Epithelial cell of esophagus (primary cell): ENCODE measurements around the gene OR2A5.

ENCODE experiments used
- DNase-seq: peaks from one replicate; pipeline ENCODE4 v3.0.0; 2010; ENCODE audit warnings: low read depth
- H3K4me3 ChIP-seq: 2 replicates; pipeline ENCODE4 v1.5.1; 2011; ENCODE audit warnings: mild to moderate bottlenecking, low read length, control low read depth
- TF ChIP-seq, protein P1 (sequence below): IDR thresholded peaks from 2 replicates; pipeline ENCODE4 v1.5.1; 2011; ENCODE audit warnings: low read depth, mild to moderate bottlenecking, low read length, control low read depth, inconsistent platforms; ENCODE audit not compliant: insufficient read depth; ENCODE audit errors: missing control alignments

The OR2A5 gene

DNA sequence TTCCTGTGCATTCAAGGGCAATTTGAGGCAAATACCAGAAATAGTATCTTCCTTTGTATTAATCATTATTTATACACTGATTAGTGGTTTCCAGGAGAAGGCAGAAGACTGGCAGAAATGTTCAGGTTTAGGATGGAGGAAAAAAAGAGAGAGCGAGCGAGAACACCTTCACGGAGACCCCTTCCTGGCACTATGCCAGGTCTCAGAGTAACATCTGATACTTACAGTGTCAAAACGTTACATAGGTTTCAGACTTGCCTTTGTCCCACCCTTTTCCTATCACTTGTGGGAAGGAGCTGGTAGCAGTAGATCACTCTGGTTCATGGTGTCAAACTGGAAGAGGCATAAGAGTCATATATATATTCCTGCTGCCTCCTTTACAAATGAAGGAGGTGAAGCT, 38.0 kb downstream of the OR2A5 start:
- no peak for DNase-seq
- TF ChIP-seq, protein P1, sequence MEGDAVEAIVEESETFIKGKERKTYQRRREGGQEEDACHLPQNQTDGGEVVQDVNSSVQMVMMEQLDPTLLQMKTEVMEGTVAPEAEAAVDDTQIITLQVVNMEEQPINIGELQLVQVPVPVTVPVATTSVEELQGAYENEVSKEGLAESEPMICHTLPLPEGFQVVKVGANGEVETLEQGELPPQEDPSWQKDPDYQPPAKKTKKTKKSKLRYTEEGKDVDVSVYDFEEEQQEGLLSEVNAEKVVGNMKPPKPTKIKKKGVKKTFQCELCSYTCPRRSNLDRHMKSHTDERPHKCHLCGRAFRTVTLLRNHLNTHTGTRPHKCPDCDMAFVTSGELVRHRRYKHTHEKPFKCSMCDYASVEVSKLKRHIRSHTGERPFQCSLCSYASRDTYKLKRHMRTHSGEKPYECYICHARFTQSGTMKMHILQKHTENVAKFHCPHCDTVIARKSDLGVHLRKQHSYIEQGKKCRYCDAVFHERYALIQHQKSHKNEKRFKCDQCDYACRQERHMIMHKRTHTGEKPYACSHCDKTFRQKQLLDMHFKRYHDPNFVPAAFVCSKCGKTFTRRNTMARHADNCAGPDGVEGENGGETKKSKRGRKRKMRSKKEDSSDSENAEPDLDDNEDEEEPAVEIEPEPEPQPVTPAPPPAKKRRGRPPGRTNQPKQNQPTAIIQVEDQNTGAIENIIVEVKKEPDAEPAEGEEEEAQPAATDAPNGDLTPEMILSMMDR: no peak
- no peak overlapping the region for H3K4me3 ChIP-seq

DNA sequence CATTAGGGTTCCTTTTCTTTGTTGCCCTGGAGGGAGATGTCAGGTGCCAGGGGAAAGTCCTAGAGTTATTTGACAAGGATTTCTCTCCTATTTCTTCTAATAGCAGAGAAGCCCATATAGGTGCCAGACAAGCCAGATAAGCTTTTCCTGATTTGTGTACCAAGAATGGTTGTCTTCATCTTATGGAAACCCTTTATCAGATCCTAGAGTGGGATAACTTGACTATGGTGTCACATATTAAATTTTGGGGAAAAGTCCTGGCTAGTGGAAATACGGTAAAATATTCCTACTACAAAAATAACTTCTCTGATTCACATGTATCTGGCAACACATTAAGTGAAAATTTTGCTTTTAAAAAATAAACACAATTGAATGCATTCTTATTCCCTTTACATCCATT, 38.5 kb downstream of the OR2A5 start:
- TF ChIP-seq, protein P1: no peak
- DNase-seq: no peak
- no peak overlapping the region for H3K4me3 ChIP-seq

DNA sequence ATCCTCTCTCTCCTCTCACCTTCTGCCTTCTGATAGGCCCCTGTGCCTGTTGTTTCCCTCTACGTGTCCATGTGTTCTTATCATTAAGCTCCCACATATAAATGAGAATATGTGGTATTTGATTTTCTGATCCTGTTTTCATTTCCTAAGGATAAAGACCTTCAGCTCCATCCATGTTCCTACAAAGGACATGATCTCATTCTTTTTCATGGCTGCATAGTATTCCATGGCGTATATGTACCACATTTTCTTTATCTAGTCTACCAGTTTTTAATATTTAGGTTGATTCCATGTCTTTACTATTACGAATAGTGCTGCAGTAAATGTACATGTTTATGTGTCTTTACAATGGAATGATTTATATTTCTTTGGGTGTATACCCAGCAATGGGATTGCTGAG, 41.9 kb downstream of the OR2A5 start:
- H3K4me3 ChIP-seq: no peak overlapping the region
- TF ChIP-seq, protein P1: no peak
- DNase-seq: no peak

DNA sequence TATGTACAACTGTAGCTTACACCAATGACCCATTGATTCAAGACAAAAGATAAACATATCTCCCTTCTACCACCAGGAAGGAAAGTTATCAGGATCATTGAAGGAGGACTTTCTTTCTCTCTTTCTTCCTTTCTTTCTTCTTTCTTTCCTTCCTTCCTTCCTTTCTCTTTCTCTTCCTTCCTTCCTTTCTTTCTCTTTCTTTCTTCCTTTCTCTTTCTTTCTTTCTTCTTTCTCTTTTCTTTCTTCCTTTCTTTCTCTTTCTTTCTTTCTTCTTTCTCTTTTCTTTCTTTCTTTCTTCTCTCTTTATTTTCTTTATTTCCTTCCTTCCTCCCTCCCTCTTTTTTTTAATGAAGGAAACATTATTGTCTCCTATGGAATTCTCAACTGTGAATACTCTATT, 50.0 kb downstream of the OR2A5 start:
- H3K4me3 ChIP-seq: no peak overlapping the region
- no peak for DNase-seq
- TF ChIP-seq, protein P1: no peak

DNA sequence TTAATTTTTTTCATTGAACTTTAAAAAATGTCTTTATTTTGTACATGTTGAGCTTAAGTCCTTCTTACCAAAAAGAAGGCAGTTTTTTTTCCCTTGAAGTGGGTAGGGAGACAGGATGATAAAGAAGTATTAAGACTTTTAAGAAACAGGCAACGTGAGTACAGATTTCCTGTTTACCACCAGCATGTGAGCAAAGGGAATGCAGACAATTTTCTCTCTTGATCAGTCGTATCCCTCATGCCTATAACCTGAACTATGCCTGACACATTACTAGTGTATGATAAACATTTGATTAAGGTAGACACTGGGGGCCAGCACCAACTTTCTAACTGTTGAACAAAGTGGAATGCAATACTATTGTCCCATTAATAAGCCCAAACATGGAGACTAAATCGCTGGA, 51.9 kb downstream of the OR2A5 start:
- no peak for DNase-seq
- TF ChIP-seq, protein P1: no peak
- H3K4me3 ChIP-seq: no peak overlapping the region

DNA sequence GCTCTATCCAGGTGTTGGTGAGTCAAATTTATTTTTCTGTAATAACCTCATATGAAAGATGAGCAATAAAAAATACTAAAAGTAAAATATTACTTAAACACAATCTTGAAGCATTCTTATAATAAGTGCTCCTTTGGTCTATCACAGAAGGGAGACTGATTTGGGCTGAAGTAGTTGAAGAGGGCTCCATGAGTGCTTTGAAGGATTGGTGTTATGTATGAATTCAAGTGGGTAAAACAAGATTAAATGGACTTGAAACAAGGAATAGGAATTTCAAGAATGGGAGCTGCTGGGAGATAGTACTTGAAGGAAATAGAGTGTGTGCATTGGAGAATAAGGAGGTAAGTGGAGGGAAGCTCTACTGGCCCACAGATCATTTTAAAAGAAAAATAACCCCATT, 53.3 kb downstream of the OR2A5 start:
- DNase-seq: no peak
- TF ChIP-seq, protein P1: no peak
- no peak overlapping the region for H3K4me3 ChIP-seq

DNA sequence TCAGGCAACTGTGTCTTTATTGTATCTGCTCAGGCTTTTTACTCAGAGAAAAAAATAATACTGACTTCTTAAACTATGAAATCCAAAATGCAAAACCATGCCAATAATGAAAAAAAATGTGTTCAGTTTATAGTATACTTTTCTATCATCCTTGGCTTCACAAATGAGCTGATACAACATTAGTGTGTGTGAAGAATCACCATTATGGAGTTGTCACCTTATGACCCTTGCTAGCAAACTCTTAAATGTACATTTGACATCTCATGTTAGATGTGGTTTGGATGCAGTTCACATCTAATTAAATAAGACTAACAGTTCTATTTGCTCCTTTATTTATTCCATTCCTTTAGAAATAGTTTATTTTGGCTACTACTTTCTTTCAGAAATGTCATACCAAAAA, 56.5 kb downstream of the OR2A5 start:
- H3K4me3 ChIP-seq: no peak overlapping the region
- TF ChIP-seq, protein P1: no peak
- DNase-seq: no peak
